ENCODE results near the gene PCNX2.

The PCNX2 gene

DNA sequence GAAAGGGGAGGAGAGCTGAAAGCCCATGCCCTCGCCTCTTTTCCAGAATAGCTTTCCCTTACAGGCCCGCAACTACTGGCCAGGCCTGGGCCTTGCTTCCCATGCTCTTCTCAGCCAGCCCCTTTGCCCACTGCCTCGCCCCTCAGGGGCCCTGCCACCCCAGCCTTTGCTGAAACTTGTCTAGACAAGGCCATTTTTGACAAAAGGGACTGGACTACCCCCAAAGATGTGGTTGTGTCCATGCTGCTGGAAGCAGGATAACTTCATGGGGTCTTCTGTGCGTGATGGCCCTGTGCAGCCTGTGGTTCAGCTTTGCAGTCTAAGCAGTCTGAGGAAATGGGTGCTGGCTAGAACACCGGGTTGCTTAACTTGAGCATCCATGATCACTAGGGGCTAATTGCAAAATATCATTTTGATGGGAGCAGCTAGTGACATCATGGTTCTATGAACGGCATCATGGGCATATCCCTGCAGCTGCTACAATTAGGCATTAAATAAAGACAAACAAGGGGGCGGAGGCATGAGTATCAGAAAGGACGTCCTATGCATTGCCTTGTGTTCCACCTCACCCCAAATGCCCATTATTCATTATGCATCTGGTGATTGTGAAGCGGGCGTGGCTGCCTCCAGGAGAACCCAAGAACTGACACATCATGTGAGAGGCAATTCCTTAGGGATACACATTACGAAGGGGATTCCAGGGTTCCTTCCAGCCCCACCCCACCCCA lies 308.3 kb downstream of the PCNX2 start:
- H3K27ac Mint-ChIP-seq = no peak overlapping the region
- peaks cover 9% of the 10 kb centered on the region for H3K36me3 Mint-ChIP-seq
- H3K4me1 Mint-ChIP-seq = peaks cover 3% of the 10 kb centered on the region
- H3K4me3 Mint-ChIP-seq = no peak overlapping the region
- no peak for DNase-seq
- CTCF ChIA-PET = no interaction called here
- no peaks in the 10 kb centered on the region for H3K27me3 Mint-ChIP-seq
- H3K9me3 Mint-ChIP-seq = no peaks in the 10 kb centered on the region

DNA sequence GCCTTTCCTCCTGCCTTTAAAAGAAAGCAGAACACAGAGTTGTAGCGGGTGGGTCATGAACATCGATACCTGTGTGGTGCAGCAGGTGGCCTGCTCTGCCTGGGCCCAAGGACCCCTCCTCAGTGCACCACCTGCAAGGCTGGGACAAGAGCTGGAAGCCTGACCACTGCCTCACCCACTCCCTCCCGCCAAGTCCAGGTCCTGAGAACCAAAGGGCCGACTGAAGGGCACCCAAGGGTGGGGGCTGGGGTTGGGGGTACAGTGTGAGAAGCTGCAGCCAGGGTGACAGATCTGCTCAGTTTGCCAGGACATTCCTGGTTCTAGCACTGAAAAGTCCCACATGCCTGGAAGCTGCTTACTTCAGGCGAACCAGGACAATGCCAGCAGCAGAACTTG lies 309.0 kb downstream of the PCNX2 start:
- DNase-seq = no peak
- Mint-ChIP-seq H3K27me3 (no peaks in the 10 kb centered on the region), H3K4me1 (peaks cover 3% of the 10 kb centered on the region), H3K36me3 (peaks cover 9% of the 10 kb centered on the region), H3K9me3 (no peaks in the 10 kb centered on the region), H3K4me3 (no peak overlapping the region), H3K27ac (no peak overlapping the region)
- CTCF ChIA-PET = no interaction called here

DNA sequence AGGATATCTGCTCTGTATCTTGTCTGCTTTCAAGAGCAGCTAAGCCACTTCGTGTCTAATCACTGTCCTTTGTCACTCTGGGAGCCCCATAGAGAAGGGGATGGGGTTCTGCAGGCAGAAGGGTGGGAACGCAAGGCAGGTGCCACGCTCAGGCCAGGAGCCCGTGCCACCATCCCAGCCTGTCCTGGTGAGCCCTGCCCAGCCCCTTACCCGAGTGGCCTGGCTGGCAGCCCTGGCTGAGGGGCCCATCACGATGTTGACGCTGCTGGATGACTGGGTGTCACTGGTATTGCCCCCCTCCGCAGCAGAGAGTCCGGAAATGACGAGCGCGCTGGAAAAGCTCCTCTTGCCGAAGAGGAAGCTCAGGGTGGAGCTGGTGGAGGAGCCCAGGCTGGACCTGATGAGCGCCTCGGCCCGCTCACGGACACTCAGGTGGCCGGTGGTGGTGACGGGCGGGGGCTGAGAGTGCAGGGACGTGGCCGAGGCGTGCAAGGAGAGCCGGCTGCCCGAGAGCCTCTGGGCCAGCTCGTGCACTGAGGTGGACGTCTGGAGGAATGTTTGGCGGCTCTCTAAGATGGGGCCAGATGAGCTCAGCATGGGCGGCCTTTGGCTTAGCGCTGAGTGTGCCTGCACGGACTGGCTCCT lies 309.5 kb downstream of the PCNX2 start:
- CTCF ChIA-PET = interaction anchor here (1.4 kb wide), 1 partner anchor 30 kb away, joined by 3 read pairs; no protein-coding TSS in a partner anchor
- Mint-ChIP-seq H3K4me1 (peaks cover 2% of the 10 kb centered on the region), H3K36me3 (peaks cover 7% of the 10 kb centered on the region), H3K27ac (no peak overlapping the region), H3K4me3 (no peak overlapping the region), H3K27me3 (no peaks in the 10 kb centered on the region), H3K9me3 (no peaks in the 10 kb centered on the region)
- no peak for DNase-seq

DNA sequence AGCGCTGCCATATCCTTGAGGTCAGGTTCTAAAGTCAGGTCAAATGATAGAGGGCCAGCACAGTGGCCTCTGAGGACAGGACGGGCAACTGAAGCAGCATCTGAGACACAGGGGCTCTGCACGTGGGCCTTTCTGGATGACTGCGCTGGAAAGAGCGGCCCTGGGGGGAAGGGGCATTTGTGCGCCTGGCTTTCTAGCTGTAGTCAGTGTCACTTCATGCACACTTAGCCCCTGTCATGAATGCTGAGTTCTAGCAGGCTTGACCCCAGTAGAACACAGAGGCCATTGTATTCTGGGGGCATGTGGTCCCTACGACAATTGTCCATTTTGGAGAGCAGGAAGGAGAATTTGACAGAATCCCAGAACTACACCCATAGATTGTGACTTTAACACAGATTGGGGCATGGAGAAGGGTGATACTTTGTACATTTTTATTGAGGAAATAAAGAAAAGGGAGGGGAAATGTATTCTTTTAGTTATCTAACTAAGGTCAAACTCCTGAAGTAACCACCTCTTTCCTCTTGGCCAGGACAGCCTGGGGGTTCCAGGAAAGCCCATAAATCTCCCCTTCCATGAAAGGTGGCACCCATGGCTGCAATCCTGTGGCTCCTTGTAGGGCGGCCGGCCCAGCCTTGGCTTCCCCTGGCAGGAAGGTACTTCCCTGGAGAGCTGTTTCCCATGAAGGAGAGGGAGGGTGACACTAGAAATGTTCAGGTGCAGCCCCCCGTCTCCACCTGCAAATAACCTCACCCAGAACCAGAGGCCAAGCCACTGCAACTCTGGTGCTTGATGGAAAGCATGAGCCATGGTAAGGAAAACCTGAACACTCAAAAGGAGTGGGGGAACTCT lies 310.7 kb downstream of the PCNX2 start:
- H3K27ac Mint-ChIP-seq = no peak overlapping the region
- H3K4me3 Mint-ChIP-seq = no peak overlapping the region
- no peaks in the 10 kb centered on the region for H3K9me3 Mint-ChIP-seq
- no peak for DNase-seq
- H3K27me3 Mint-ChIP-seq = no peaks in the 10 kb centered on the region
- H3K36me3 Mint-ChIP-seq = peaks cover 5% of the 10 kb centered on the region
- H3K4me1 Mint-ChIP-seq = no peaks in the 10 kb centered on the region
- CTCF ChIA-PET = interaction anchor here (1.4 kb wide), 1 partner anchor 29 kb away, joined by 3 read pairs; no protein-coding TSS in a partner anchor

DNA sequence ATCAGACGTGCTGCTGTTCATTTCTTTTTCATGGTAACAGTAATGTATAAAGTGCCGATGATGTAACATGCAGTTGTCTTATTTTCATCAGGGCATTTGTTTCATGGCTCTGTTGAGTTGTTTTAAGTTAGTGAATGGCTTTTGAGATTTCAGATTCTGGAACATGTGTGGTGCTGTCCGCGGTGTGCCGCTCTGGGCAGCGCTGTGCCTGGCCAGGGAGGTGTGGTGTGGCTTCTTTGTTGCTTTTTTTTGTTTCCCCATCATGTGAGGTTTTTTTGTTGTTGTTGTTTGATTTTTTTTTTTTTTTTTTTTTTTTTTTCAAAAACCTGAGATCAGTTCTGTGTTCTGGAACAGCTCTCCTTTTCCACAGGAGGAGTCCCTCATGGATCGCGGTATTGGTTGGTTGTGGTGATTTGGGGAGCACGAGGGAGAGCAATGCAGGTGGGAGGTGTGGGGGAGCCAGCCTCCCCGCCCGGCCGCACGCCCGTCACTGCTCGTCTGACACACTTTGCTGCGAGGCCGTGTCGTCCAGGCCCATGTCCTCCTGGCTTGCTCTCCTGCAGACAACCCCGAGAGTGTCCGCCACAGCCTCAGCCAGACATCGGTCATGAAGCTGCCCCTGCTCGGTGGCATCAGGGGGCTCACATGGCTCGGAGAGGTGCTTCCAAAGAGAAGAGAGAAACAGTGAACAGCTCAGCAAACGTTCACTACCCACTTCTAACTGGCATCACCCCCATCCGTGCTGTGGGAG lies 311.5 kb downstream of the PCNX2 start:
- peaks cover 4% of the 10 kb centered on the region for H3K4me1 Mint-ChIP-seq
- no peak for DNase-seq
- H3K27ac Mint-ChIP-seq = no peak overlapping the region
- H3K27me3 Mint-ChIP-seq = no peaks in the 10 kb centered on the region
- no peaks in the 10 kb centered on the region for H3K9me3 Mint-ChIP-seq
- no peak overlapping the region for H3K4me3 Mint-ChIP-seq
- CTCF ChIA-PET = no interaction called here
- peaks cover 9% of the 10 kb centered on the region for H3K36me3 Mint-ChIP-seq

DNA sequence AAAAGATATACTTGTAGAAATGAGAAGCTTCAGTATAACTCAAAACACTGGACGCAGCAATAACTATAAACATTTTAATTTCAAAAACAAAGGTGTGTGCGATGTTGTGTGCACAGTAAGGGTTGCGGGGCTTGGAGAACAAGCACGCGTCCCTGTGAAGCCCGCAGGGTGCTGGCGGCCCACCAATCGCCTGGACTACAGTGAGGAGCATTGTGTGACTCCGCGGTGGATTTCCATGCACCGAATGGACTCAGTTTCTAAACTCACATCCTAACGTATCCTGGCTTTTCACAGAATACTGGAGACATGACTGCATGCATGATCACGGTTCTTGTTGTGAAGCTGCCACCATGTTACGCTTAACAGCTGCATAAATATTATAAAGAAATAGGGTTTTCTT lies 312.1 kb downstream of the PCNX2 start:
- Mint-ChIP-seq H3K27me3 (no peaks in the 10 kb centered on the region), H3K4me3 (no peak overlapping the region), H3K9me3 (peaks cover under 1% of the 10 kb centered on the region), H3K4me1 (peaks cover 11% of the 10 kb centered on the region), H3K27ac (no peak overlapping the region), H3K36me3 (peaks cover 14% of the 10 kb centered on the region)
- DNase-seq = no peak
- CTCF ChIA-PET = no interaction called here

DNA sequence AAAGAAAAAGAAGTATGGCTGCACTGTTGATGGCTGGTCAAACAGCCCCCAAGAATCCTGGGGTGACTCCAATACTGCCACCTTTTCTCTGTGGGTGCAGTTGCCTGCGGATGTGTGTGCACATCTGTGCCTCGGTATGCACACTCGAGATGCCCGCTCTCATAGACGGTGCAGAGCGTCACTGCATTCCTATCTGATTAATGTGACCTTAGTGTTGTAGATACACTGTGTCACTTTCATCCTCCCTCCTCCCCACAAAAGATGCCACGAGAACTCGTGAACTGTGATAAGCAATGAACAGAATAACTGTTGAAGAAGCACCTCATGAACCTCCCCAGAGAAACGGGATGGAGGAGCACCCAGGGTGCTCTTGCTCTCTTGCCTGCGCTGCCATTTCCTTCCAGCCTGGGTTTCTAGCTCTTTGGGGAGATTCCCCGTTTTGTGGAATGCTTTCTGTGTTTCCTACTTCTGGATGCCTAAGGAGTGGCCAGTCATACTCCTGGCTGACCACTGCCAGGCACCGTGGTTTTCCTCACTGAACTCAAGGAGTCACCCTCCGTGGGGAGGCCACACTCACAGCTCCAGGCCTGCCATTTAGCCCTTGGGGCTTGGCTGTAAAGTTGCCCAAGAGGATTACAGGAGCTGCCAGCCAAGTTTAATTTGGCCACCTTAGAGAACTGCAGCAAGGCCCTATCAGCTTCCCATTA lies 313.1 kb downstream of the PCNX2 start:
- Mint-ChIP-seq H3K4me1 (peaks cover 20% of the 10 kb centered on the region), H3K36me3 (peaks cover 24% of the 10 kb centered on the region), H3K27ac (no peak overlapping the region), H3K9me3 (peaks cover 2% of the 10 kb centered on the region), H3K27me3 (no peaks in the 10 kb centered on the region), H3K4me3 (no peak overlapping the region)
- DNase-seq = no peak
- CTCF ChIA-PET = no interaction called here

DNA sequence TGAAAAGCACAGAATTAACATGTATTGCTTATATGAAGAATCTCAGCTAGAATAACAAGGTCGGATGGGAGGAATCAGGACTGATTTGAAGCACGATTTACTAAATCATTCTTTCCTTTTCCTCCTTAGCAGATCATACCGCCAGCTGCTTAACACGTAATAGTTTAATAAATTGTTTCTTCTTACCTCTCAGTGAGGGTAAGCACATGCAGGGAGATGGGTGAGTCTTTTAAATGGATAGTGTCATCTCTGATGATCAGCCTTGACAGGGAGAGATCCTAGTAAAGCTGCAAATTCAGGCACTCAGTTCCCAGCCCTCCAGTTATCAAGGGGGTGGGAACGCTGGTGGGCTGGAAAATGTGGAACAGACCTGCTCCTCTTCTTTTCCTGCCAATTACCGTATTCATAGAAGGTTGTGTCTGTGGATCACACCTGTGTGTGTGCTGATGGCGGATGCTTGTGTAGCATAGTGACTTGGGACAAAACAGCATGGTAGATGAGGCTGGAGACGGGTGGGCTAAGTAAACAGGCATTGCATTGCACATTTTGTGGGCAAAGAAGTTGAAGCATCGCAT lies 314.5 kb downstream of the PCNX2 start:
- no peak overlapping the region for H3K4me3 Mint-ChIP-seq
- peaks cover 25% of the 10 kb centered on the region for H3K4me1 Mint-ChIP-seq
- H3K27ac Mint-ChIP-seq = no peak overlapping the region
- DNase-seq = no peak
- peaks cover 30% of the 10 kb centered on the region for H3K36me3 Mint-ChIP-seq
- no peaks in the 10 kb centered on the region for H3K27me3 Mint-ChIP-seq
- CTCF ChIA-PET = no interaction called here
- peaks cover 2% of the 10 kb centered on the region for H3K9me3 Mint-ChIP-seq

DNA sequence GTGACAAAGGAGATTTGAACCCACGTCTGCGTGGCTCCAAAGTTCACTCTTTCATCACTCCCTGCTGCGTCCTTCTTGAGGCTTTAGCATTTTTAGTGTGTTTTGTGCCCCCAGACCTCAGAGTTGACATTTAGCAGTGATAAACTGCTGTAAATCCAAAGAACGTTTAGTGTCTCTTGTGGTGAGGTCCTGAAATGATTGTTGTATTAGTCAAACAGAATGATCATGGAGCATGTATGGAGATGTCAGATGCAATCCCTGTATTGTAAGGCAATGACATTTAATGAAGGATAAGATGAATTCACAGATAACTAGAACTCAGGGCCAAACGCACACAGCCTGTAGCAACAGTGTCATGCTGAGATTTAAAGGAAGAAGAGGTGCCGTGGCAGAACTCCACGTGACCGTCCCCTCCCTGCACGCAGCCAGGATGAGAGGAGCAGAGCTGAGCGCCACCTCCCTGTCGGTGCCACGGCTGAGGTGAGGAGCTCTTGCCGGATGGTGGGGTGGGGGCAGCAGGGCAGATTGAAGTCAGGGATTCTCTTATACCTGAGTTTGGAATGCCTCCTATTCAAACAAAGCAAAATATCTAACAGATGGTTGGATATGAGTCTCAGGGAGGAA lies 315.1 kb downstream of the PCNX2 start:
- DNase-seq = no peak
- CTCF ChIA-PET = no interaction called here
- Mint-ChIP-seq H3K36me3 (peaks cover 34% of the 10 kb centered on the region), H3K27me3 (no peaks in the 10 kb centered on the region), H3K9me3 (peaks cover 2% of the 10 kb centered on the region), H3K4me3 (no peak overlapping the region), H3K27ac (no peak overlapping the region), H3K4me1 (peaks cover 25% of the 10 kb centered on the region)

DNA sequence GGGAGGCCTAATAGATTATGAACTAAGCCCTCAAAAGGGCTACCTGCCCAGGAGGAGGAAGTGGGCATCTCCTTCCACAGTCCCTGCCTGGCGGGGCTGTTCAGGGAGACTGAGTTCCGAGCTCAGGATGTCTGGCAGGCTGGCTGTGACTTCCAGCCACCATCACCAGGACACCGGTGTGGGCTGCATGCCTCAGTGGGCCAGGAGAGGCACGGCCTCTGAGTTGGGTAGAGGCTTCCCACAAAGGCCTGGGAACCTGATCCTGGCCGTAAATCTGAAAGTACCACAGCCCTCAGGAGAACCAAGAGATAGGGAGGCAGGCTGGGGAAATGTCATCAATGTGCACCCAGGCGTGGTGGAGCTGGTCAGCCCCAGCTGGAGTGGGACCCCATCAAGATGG lies 316.0 kb downstream of the PCNX2 start:
- Mint-ChIP-seq H3K36me3 (peaks cover 42% of the 10 kb centered on the region), H3K9me3 (peaks cover 2% of the 10 kb centered on the region), H3K4me1 (peaks cover 25% of the 10 kb centered on the region), H3K27ac (no peak overlapping the region), H3K4me3 (no peak overlapping the region), H3K27me3 (no peaks in the 10 kb centered on the region)
- no peak for DNase-seq
- CTCF ChIA-PET = no interaction called here

DNA sequence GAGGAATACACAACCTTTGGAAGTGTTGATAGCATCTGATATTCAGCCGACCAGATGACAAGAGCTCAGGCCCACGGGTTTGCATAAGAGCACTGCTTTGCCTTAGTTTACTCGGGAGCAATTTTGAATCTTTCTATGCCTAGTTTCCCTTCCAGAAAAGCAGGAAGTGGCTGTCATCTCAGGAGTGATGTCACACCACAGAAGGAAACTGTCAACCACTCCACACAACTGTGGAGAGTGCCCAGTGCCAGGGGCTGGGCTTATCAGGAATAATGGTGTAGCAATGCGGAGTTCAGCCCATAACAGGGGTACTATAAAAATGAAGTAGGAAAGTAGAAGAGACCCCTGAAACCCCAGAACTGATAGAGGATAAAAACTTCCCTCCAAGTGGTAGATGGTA lies 316.7 kb downstream of the PCNX2 start:
- H3K4me1 Mint-ChIP-seq = peaks cover 25% of the 10 kb centered on the region
- CTCF ChIA-PET = no interaction called here
- peak overlapping the region; percentile 19 for H3K27ac Mint-ChIP-seq
- peaks cover 49% of the 10 kb centered on the region for H3K36me3 Mint-ChIP-seq
- DNase-seq = no peak
- no peak overlapping the region for H3K4me3 Mint-ChIP-seq
- H3K9me3 Mint-ChIP-seq = peaks cover 8% of the 10 kb centered on the region
- H3K27me3 Mint-ChIP-seq = no peaks in the 10 kb centered on the region

DNA sequence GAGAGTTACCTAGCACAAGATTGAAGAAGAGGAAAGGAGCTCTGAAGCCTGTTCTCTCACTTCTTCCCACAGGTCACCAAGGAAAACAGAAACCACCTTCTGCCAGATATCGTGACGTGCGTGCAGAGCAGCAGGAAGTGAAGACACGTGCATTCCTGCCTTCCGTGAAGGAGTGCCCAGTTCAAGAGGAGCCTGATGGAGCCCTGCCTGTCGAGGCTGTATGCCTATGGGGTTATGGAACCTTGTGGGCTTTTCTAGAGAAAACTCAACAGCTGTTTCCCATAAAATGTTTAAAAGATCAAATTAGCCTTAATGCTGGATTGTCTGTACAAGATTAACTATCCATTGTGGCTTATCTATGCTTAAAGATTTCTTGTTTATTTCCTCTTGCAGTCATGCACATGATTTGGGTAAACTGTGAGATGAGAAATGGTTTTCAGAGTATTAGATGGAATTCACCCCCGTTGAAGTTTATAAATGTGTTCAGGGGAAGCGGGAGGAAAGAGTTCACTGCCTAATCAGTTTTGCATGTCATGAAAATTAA lies 317.4 kb downstream of the PCNX2 start:
- peak; percentile 47 for DNase-seq
- Mint-ChIP-seq H3K36me3 (peaks cover 54% of the 10 kb centered on the region), H3K4me3 (no peak overlapping the region)

DNA sequence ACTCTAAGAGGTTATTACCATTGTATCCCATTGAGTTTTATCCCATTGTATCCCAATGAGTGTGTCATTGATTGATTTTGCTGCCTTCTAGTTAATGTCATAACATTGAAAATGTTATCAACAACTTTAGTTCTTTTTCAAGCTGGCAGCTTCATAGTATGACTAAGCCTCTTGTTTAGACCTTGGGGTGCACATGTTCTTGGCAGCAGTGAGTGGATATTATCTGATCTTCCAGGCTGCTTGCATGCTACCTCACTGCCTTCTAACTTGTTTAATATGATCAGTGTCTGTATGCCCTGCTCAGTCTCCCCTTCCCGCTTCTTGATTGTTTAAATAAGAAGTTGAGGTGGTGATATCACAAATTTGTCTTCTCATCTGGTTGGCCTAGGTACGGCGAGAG lies 320.6 kb downstream of the PCNX2 start:
- CTCF ChIA-PET = no interaction called here
- Mint-ChIP-seq H3K9me3 (peaks cover 25% of the 10 kb centered on the region), H3K27me3 (no peaks in the 10 kb centered on the region), H3K27ac (no peak overlapping the region), H3K4me1 (peaks cover 25% of the 10 kb centered on the region), H3K36me3 (peaks cover 78% of the 10 kb centered on the region), H3K4me3 (no peak overlapping the region)
- no peak for DNase-seq

More for the DNA sequence above, 317.4 kb downstream of the PCNX2 start:
- no peaks in the 10 kb centered on the region for H3K27me3 Mint-ChIP-seq
- H3K4me1 Mint-ChIP-seq = peaks cover 25% of the 10 kb centered on the region
- peaks cover 14% of the 10 kb centered on the region for H3K9me3 Mint-ChIP-seq
- CTCF ChIA-PET = interaction anchor here (0.6 kb wide), 1 partner anchor 88 kb away, joined by 3 read pairs; no protein-coding TSS in a partner anchor
- peak overlapping the region; percentile 83 for H3K27ac Mint-ChIP-seq
